Liver (tissue), 9 donors: ENCODE results near the gene VASN. TPM values are rescaled to one million over a fixed set of nuclear protein-coding genes. Genes with fewer than 3 reads are reported as not detected.

Experiments
- DNase-seq: peaks from one replicate; pipeline ENCODE4 v3.0.0-alpha.2; 2017; ENCODE audit warnings: low spot score
- H3K27ac ChIP-seq, 2 donors: one replicate each; pipeline ENCODE4 v1.7.0; 2013; ENCODE audit warnings: inconsistent platforms in 2 of 2, low read length in 2 of 2, control low read depth in 1 of 2, low read depth in 1 of 2, mild to moderate bottlenecking in 1 of 2
- H3K27me3 ChIP-seq, 4 donors: one replicate each; pipeline versions ENCODE4 v1.6.1 to v1.7.0; 2013; ENCODE audit warnings: low read length in 3 of 4, inconsistent platforms in 1 of 4, mild to moderate bottlenecking in 1 of 4, moderate library complexity in 1 of 4; ENCODE audit not compliant: control insufficient read depth in 4 of 4, insufficient read depth in 4 of 4
- H3K36me3 ChIP-seq, 4 donors: one replicate each; pipeline versions ENCODE4 v1.6.1 to v1.7.0; 2013; ENCODE audit warnings: low read length in 3 of 4, mild to moderate bottlenecking in 3 of 4, low read depth in 1 of 4, moderate library complexity in 1 of 4; ENCODE audit not compliant: control insufficient read depth in 4 of 4, insufficient read depth in 3 of 4
- H3K4me1 ChIP-seq, 4 donors: one replicate each; pipeline versions ENCODE4 v1.6.1 to v1.7.0; 2013; ENCODE audit warnings: low read length in 3 of 4, mild to moderate bottlenecking in 3 of 4, moderate library complexity in 1 of 4; ENCODE audit not compliant: control insufficient read depth in 4 of 4, insufficient read depth in 4 of 4
- H3K4me3 ChIP-seq, 3 donors: one replicate each; pipeline versions ENCODE4 v1.6.1 to v1.7.0; 2013; ENCODE audit warnings: low read length in 3 of 3, control low read depth in 1 of 3, low read depth in 1 of 3, mild to moderate bottlenecking in 1 of 3
- H3K9ac ChIP-seq, 2 donors: one replicate each; pipeline ENCODE4 v1.7.0; 2013; ENCODE audit warnings: low read length in 2 of 2, mild to moderate bottlenecking in 2 of 2, moderate library complexity in 2 of 2, control low read depth in 1 of 2, low read depth in 1 of 2
- H3K9me3 ChIP-seq, 4 donors: one replicate each; pipeline versions ENCODE4 v1.6.1 to v1.7.0; 2013; ENCODE audit warnings: low read length in 3 of 4; ENCODE audit not compliant: control insufficient read depth in 4 of 4
- EGR1 ChIP-seq, 2 donors: IDR thresholded peaks; 2 replicates each; pipeline ENCODE4 v1.6.1; 2016 to 2018; ENCODE audit warnings: antibody characterized with exemption in 2 of 2, low read depth in 2 of 2
- FOXA1 ChIP-seq: IDR thresholded peaks from 2 replicates; pipeline ENCODE4 v1.6.1; 2016; ENCODE audit warnings: antibody characterized with exemption
- FOXA2 ChIP-seq: IDR thresholded peaks from 2 replicates; pipeline ENCODE4 v1.6.1; 2016; ENCODE audit warnings: antibody characterized with exemption
- GABPA ChIP-seq, 2 donors: IDR thresholded peaks in 1 of 2; conservative IDR thresholded peaks in 1 of 2; 2 replicates each; pipeline ENCODE4 v1.6.1; 2016; ENCODE audit warnings: antibody characterized with exemption in 2 of 2, mild to moderate bottlenecking in 1 of 2, moderate library complexity in 1 of 2
- HNF4A ChIP-seq, 2 donors: conservative IDR thresholded peaks; 2 replicates each; pipeline ENCODE4 v1.6.1; 2016; ENCODE audit warnings: antibody characterized with exemption in 2 of 2, mild to moderate bottlenecking in 2 of 2
- HNF4G ChIP-seq: IDR thresholded peaks from 2 replicates; pipeline ENCODE4 v1.6.1; 2016; ENCODE audit warnings: antibody characterized with exemption
- JUND ChIP-seq, 2 donors: IDR thresholded peaks; 2 replicates each; pipeline ENCODE4 v1.6.1; 2016; ENCODE audit warnings: antibody characterized with exemption in 2 of 2
- MAX ChIP-seq: IDR thresholded peaks from 2 replicates; pipeline ENCODE4 v1.6.1; 2016; ENCODE audit warnings: antibody characterized with exemption
- NR2F2 ChIP-seq: IDR thresholded peaks from 2 replicates; pipeline ENCODE4 v1.6.1; 2016; ENCODE audit warnings: antibody characterized with exemption
- REST ChIP-seq: IDR thresholded peaks from 2 replicates; pipeline ENCODE4 v1.6.1; 2016; ENCODE audit warnings: antibody characterized with exemption, mild to moderate bottlenecking
- RXRA ChIP-seq, 2 donors: IDR thresholded peaks; 2 replicates each; pipeline ENCODE4 v1.6.1; 2017 to 2018; ENCODE audit warnings: antibody characterized with exemption in 2 of 2, mild to moderate bottlenecking in 1 of 2
- TAF1 ChIP-seq: conservative IDR thresholded peaks from 2 replicates; pipeline ENCODE4 v1.6.1; 2016; ENCODE audit warnings: antibody characterized with exemption, mild to moderate bottlenecking
- YY1 ChIP-seq: IDR thresholded peaks from 2 replicates; pipeline ENCODE4 v1.6.1; 2016; ENCODE audit warnings: antibody characterized with exemption, mild to moderate bottlenecking
- WGBS: extraction: QIAGEN DNeasy Blood & Tissue Kit; methylation state at CpG from one replicate; pipeline ENCODE4 v1.1.7; 2013; 5-methylcytosine and 5-hydroxymethylcytosine counted together
- polyA plus RNA-seq, 2 donors: library from polyadenylated mRNA; stranded (reverse) in 1 of 2; unstranded in 1 of 2; fragments of 200-250 nt in 1 of 2; fragments of >200 nt in 1 of 2; fragmentation: Nextera tagmentation in 1 of 2; extraction: Ambion mirVana in 1 of 2; gene quantifications; one replicate each; pipeline versions ENCODE4 v1.2.1 to v1.2.3, GENCODE V29; 2013 to 2015
- total RNA-seq, 2 donors: library from RNA; depleted of rRNA; stranded (reverse); fragments of >200 nt; gene quantifications; one replicate each; pipeline ENCODE4 v1.2.3, GENCODE V29; 2014
- TF ChIP-seq, protein P1 (sequence below): IDR thresholded peaks from 2 replicates; pipeline ENCODE4 v1.6.1; 2016; ENCODE audit warnings: antibody characterized with exemption
- TF ChIP-seq, protein P2 (sequence below): IDR thresholded peaks from 2 replicates; pipeline ENCODE4 v1.6.1; 2016; ENCODE audit warnings: antibody characterized with exemption
- TF ChIP-seq, protein P3 (sequence below): fragments of 150-350 bp; IDR thresholded peaks from 2 replicates; pipeline ENCODE4 v1.5.1; 2017; ENCODE audit warnings: improper control_type of control experiment, low read depth, low read length; ENCODE audit not compliant: missing input control
- donor health status: healthy.
- donor health status: healthy.
- donor health status: healthy.
- donor health status: healthy.
- donor health status: healthy.

VASN gene
- total and polyA plus RNA-seq, 4 donors: 6.2 to 26.9 (median 21.2) TPM

DNA sequence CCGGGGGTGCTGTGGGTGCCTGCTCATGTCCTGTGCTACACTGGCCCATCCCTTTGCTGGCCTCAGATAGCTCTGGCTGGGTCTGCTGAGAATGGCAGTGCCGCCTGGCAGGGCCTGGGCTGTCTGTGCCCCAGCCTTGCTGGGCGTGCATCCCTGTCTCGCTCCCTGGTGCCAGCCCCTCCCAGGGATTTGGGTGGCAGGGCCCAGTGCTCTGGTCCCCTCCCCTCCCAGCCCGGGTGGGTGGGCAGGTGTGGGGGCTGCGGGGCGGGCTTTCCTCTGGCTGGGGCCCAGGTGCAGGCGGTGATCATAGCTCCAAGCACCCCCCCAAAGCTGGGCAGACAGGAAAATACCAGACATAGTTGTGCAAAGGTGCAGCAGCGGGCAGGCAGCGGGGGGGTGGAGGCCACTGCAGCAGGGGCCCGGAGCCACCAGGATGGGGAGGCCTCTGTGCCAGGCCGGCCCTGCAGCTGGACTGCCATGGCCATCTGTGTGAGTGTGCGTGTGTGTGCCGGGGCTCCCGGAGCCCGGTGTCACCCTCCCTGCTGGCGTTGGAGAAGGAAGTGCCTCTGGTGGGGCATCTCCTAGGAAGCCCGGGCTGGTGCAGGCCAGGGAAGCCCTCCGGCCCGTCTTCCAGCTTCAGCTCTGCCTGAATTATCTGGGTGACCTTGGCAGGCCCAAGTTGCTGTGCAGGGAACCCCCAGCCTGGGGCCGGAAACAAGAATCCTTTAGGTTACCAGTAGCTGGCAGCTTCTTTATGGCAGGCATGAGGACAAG lies 48.4 kb upstream of the VASN start:
- Histone ChIP-seq H3K27ac (peak overlapping the region; percentile 13 to 43), H3K4me3 (no peak overlapping the region), H3K36me3 (no peaks in the 10 kb centered on the region), H3K9ac (no peak overlapping the region), H3K4me1 (peaks cover 0 to 38% (median 9%) of the 10 kb centered on the region in 4 donors), H3K27me3 (no peaks in the 10 kb centered on the region), H3K9me3 (no peaks in the 10 kb centered on the region)
- WGBS: 80% methylated on average over 21 of the region's 21 CpGs
- no peak for DNase-seq
- TF ChIP-seq FOXA2 (no peak), YY1 (no peak), TAF1 (no peak), JUND (IDR thresholded peaks at IDR 0.05) (no peak), MAX (no peak), HNF4A (conservative IDR thresholded peaks at IDR 0.05) (no peak), NR2F2 (no peak), FOXA1 (no peak), RXRA (IDR thresholded peaks at IDR 0.05) (no peak), REST (no peak), HNF4G (no peak), GABPA (IDR thresholded peaks at IDR 0.05 in 1 of 2, conservative IDR thresholded peaks at IDR 0.05 in 1 of 2) (no peak), EGR1 (IDR thresholded peaks at IDR 0.05; ENCODE audit: low read depth in 2 of 2) (no peak)
- TF ChIP-seq, protein P1, sequence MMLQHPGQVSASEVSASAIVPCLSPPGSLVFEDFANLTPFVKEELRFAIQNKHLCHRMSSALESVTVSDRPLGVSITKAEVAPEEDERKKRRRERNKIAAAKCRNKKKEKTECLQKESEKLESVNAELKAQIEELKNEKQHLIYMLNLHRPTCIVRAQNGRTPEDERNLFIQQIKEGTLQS: no peak
- TF ChIP-seq, protein P2, sequence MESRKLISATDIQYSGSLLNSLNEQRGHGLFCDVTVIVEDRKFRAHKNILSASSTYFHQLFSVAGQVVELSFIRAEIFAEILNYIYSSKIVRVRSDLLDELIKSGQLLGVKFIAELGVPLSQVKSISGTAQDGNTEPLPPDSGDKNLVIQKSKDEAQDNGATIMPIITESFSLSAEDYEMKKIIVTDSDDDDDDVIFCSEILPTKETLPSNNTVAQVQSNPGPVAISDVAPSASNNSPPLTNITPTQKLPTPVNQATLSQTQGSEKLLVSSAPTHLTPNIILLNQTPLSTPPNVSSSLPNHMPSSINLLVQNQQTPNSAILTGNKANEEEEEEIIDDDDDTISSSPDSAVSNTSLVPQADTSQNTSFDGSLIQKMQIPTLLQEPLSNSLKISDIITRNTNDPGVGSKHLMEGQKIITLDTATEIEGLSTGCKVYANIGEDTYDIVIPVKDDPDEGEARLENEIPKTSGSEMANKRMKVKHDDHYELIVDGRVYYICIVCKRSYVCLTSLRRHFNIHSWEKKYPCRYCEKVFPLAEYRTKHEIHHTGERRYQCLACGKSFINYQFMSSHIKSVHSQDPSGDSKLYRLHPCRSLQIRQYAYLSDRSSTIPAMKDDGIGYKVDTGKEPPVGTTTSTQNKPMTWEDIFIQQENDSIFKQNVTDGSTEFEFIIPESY: no peak
- TF ChIP-seq, protein P3, sequence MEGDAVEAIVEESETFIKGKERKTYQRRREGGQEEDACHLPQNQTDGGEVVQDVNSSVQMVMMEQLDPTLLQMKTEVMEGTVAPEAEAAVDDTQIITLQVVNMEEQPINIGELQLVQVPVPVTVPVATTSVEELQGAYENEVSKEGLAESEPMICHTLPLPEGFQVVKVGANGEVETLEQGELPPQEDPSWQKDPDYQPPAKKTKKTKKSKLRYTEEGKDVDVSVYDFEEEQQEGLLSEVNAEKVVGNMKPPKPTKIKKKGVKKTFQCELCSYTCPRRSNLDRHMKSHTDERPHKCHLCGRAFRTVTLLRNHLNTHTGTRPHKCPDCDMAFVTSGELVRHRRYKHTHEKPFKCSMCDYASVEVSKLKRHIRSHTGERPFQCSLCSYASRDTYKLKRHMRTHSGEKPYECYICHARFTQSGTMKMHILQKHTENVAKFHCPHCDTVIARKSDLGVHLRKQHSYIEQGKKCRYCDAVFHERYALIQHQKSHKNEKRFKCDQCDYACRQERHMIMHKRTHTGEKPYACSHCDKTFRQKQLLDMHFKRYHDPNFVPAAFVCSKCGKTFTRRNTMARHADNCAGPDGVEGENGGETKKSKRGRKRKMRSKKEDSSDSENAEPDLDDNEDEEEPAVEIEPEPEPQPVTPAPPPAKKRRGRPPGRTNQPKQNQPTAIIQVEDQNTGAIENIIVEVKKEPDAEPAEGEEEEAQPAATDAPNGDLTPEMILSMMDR: no peak
